T-helper 1 cell treated with Interleukin-12 subunit alpha and Interleukin-12 subunit beta and Interleukin-4 antibody, amounts not matched to agents 30 ng/mL and 1 ng/mL, for 36 hours (primary cell): ENCODE results near the gene CAPN15. TPM values are rescaled to one million over a fixed set of nuclear protein-coding genes. Genes with fewer than 3 reads are reported as not detected.
"Not testable (repeated sequence)": the region's sequence is repeated elsewhere in the genome, so short reads cannot be mapped to it uniquely, and the experiment has no call there.

Experiments
- intact Hi-C: fragments of 100-400 bp; cut with micrococcal nuclease; formaldehyde crosslinking; loops from one replicate; pipeline ENCODE4 v1.15.1; 2024
- total RNA-seq: library from RNA; stranded (reverse); gene quantifications from 2 replicates; pipeline ENCODE4 v1.2.3, GENCODE V29; 2022

CAPN15 gene
- total RNA-seq, 1 donor from 2014 or later, result 86.5 TPM

DNA sequence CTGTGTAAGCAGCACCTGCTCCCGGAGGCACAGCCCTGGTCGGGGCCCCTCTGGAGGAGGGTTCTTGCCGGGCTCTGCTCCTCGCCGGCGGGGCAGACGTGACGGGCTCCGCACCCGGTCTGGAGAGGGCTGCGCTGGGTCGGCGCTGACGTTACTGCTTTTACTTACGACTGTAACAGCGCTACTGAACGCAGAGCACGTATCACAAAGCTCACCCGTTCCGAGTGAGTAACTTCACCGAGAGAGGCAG, 61.1 kb downstream of the CAPN15 start:
- intact Hi-C loops, result loop anchor here (2.0 to 10.0 kb wide), 6 partner anchors 72 to 450 kb away; partner anchors contain the start of genes FAM234A, JMJD8, NPRL3 and RAB11FIP3

- intact Hi-C loops, result loop anchor here (1.0 to 10.0 kb wide), 10 partner anchors 19 to 450 kb away; partner anchors contain the start of genes AXIN1, CAPN15, FAM234A and JMJD8
These were observed 61.6 kb downstream of the CAPN15 start for GRCh38 chr16:588889-589657.

DNA sequence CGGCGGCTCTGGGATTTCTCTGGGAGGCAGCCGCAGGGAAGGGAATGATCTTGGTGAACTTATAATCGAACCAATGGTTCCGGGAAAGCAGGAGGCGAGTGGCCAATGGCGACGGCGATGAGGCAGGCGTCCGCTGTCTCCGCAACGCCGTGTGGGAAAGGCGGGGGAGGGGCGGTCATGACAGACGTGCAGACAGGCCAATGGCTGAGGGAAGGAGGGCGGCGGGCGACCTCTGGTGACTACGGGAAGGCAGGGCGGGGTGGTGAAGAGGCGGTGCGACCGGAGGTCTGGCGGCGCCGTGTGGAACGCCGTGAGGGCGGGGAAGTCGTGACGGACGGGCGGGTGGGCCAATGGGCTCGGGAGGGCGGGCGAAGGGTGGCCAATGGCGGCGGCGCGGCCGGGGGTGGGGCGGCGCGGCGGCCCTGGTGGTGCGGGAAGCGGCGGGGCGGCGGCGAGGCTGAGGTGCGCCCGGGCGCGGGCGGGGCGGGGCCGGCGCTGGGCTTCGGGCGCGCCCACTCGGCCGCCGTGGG, 62.2 kb downstream of the CAPN15 start, which contains the start of gene RAB40C:
Gene RAB40C (plus strand): TSS at position 409 of the 530 bp plus-strand sequence. CDS start 226 bp downstream, outside the sequence.
- intact Hi-C loops, result loop anchor here (1.0 to 10.0 kb wide), 10 partner anchors 19 to 451 kb away; partner anchors contain the start of genes AXIN1, CAPN15, FAM234A and JMJD8

- intact Hi-C loops, result no loop called here
These were observed 62.8 kb downstream of the CAPN15 start for GRCh38 chr16:590188-590814.

GRCh38 chr16:590815-591200, 63.3 kb downstream of the CAPN15 start:
- intact Hi-C loops, result no loop called here

- intact Hi-C loops, result no loop called here
These were observed 63.7 kb downstream of the CAPN15 start for GRCh38 chr16:591231-591630.

DNA sequence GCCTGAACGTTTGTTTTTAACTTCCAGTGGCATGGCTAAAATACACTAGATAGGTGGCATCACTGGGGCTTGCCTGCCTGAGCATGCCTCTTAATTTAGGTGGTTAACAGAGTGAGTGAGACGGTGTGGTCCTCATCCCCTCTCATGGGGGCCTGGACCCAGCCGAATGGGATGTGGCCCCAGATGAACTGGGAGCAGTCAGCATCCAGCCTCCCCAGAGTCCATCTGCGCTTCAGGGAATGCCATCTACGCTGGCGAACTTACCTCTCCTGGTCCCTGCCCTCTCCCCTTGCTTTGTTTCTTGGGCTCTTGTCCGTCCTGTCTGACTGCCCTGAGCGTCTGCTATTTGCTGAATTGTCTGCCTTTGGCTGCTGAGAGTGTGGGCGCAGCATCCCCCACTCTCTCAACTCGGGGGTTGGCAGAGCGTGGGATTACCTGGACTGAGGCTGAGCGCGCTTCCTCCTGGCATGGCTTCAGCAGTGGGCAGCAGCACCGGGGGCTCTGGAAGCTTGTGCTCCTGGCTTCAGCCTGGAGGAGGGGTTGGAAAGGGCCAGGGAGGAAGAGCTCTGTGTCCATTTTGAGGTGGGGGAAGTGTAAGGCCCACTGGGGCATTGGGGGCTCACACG, 64.5 kb downstream of the CAPN15 start:
- intact Hi-C loops, result no loop called here

DNA sequence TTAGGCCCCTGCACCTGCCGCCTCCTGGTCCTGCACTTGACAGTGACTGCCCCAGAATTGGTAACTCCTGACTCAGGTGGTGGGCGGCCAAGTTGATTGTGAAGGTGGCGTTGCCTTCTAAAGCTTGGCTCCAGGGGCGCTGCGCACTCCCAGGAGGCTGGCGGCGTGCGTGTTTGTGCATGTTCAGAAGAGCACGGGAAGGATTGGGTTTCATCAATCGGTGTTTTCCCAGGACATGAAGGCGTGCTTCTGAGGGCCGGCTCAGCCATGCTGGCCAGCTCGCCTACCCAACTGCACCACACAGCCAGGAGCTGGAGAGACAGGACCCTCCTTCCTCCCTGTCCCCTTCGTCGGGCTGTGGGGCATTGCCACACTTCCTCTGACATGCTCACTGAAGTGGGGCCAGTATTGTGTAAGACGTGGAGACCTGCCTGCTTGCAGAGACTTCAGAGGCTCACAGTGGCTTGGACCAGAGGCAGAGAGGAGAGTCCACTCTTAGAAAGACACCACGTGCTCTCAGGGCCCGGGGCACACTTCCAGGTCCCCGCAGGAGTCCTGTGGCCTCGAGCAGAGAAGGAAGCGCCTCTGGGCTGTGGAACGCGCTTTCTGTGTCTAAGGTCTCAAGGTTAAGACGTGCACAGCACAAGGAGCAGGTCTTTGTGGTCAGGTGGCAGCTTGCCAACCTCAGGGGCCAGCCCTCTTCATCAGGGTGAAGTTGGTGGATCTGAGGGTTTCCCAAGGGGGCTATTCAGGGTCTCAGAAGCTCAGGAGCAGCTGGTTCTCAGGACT, 65.2 kb downstream of the CAPN15 start:
- intact Hi-C loops, result no loop called here

GRCh38 chr16:593406-593805, 65.9 kb downstream of the CAPN15 start:
- intact Hi-C loops, result no loop called here

DNA sequence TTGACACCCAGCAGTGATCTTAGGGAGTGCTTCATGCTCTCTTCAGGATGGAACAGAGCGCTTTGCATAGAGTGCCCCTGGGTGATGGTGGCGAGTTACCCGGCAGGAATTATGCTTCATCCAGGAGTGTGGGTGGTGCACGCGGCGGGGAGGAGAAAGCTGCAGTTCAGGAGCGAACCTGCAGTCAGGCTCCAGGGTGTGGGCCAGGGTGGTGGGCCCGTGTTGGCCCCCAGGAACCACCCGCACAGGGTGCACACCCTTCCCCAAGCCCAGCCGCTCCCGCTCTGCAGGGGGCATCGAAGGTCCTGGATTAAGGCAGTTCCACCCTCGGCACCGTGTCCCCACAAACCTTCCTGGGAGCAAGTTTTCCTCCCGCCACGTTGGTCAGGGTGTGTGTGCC, 66.3 kb downstream of the CAPN15 start:
- intact Hi-C loops, result no loop called here

DNA sequence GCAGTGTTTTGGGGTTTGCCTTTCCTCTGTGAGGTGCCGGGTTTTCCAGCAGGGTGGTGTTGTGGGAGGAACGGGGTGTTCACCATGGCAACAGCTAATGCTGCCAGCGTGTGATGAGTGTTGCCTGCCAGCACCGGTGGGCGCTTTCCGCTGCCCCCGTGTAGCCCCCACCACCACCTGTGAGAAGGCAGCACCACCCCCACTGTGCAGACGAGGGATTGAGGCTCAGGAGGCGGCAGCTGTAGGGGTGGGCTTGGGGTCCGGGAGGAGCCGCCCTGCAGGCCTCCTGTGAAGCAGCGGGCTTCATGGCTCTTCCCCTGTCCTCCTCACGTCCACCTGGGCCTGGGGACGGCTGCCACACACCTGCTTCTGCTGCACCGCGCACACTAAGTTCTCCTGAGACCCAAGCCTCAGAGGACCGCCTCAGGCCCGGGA, 67.6 kb downstream of the CAPN15 start:
- intact Hi-C loops, result no loop called here

- intact Hi-C loops, result no loop called here
These were observed 68.6 kb downstream of the CAPN15 start for GRCh38 chr16:595942-596735.

- intact Hi-C loops, result no loop called here
These were observed 69.2 kb downstream of the CAPN15 start for GRCh38 chr16:596736-597060.

DNA sequence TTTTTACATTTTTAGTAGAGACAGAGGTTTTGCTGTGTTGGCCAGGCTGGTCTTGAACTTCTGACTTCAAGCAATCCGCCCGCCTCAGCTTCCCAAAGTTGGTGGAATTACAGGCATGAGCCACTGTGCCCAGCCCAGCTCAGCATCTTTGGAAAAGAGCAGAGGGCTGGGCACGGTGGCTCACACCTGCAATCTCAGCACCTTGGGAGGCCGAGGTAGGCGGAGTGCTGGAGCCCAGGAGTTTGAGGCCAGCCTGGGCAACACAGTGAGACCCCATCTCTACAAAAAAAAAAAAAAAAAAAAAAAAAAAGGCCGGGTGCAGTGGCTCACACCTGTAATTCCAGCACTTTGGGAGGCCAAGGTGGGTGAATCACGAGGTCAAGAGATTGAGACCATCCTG, 70.1 kb downstream of the CAPN15 start:
- intact Hi-C loops, result not testable (repeated sequence)

DNA sequence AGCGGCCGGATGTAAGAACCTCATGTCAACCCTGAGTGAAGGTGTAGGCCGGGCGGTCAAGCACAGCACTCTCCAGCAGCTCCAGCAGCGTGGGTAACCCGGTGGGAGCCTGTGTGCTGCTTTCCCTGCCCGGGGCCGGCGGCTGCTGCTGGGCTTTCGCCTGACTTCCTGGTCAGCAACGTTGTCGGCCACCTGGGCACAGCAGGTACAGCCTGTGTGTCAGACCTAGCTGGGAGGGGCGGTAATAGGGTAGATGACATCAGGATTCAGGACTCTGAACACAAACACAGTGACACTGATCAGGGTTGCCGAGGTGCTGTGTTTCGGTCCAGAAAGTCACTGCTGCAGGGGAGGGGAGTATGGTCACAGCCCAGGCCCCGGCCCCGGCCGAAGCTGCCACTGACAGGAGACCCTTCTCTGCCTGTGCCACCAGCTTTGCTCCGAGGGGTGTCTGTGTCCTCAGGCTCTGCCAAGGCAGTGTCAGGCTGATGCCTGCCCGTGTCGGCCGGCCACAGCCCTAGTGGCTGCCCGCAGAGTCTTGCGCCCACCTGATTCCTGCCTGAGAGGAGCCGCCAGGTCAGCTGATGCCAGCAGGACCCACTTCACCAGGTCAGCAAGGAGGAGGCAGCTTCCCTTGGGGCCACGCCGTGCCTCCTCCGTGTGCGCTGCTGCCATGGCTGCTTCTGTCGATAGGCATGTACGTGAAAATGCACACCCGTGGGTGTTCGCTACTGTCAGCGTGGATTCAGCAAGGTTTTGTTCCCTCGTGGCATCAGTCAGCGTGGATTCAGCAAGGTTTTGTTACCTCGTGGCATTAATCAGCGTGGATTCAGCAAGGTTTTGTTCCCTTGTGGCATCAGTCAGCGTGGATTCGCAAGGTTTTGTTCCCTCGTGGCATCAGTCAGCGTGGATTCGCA, 71.6 kb downstream of the CAPN15 start:
- intact Hi-C loops, result no loop called here

DNA sequence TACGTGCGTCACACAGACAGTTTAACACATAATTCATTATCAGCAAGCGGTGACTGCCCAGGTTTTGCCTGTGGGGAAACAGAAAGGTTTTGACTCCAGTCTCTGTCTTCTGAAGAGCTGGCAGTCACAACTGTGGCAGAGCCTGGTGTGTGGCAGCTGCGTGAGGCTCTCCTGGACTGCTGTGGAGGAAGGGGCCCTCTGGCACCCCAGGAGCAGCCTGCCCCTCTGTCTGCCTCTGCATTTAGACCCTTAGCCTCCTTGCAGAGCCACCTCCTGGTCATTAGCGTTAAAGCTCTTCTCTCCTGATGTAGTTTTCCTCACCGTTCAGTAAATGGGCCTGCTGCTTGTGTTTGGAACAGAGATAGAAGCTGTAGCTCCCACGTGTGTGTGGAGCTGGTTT, 73.3 kb downstream of the CAPN15 start:
- intact Hi-C loops, result no loop called here

DNA sequence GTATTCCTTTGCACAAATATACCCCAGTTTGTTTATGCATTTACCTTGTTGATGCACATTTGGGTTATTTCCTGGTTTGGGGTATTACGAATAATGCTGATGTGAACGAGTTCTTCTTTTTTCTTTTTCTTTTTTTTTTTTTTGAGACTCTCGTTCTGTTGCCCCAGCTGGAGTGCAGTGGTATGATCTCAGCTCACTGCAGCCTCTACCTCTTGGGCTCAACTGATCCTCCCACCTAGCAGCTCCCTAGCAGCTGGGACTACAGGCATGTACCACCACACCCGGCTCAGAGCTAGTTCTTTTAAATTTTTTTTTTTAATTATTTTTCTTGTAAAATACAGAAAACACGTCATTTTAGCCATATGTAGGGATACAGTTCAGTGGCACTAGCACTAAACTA, 76.4 kb downstream of the CAPN15 start:
- intact Hi-C loops, result no loop called here
